Dedifferentiated amniotic fluid mesenchymal stem cell (primary cell): Measurements from ENCODE around the gene SNRNP200.
"Not testable (repeated sequence)": the region's sequence is repeated elsewhere in the genome, so short reads cannot be mapped to it uniquely, and the experiment has no call there.

Source experiments
- DNase-seq: peaks from one replicate; pipeline ENCODE4 v3.0.0-alpha.2; 2016; ENCODE audit errors: extremely low spot score

The SNRNP200 gene

GRCh38 chr2:96325041-96325883 lies 19.9 kb upstream of the SNRNP200 start, which contains the start of gene ITPRIPL1:
ITPRIPL1 (plus strand) TSS chr2:96325317; CDS start chr2:96325840, 523 bp downstream.
- DNase-seq, result no peak

- no peak for DNase-seq
Observed at GRCh38 chr2:96324721-96325040, 19.3 kb upstream of the SNRNP200 start.

GRCh38 chr2:96323849-96324248 lies 18.5 kb upstream of the SNRNP200 start:
- DNase-seq, result no peak

- no peak for DNase-seq
Observed at GRCh38 chr2:96320728-96321622, 15.6 kb upstream of the SNRNP200 start.

GRCh38 chr2:96320326-96320725 lies 15.0 kb upstream of the SNRNP200 start:
- no peak for DNase-seq

GRCh38 chr2:96319396-96319795 lies 14.1 kb upstream of the SNRNP200 start:
- no peak for DNase-seq

- DNase-seq, result no peak
Observed at GRCh38 chr2:96318723-96319122, 13.4 kb upstream of the SNRNP200 start.

GRCh38 chr2:96317584-96317997 lies 12.2 kb upstream of the SNRNP200 start:
- DNase-seq, result no peak

GRCh38 chr2:96316999-96317398 lies 11.7 kb upstream of the SNRNP200 start:
- no peak for DNase-seq

- DNase-seq, result peak; percentile 22
Observed at GRCh38 chr2:96315400-96316071, 10.2 kb upstream of the SNRNP200 start.

GRCh38 chr2:96315005-96315399 lies 9.7 kb upstream of the SNRNP200 start:
- no peak for DNase-seq

GRCh38 chr2:96308248-96308647 lies 2.9 kb upstream of the SNRNP200 start:
- DNase-seq, result no peak

GRCh38 chr2:96306370-96306769 lies 1.0 kb upstream of the SNRNP200 start:
- no peak for DNase-seq

GRCh38 chr2:96305979-96306308 lies 598 bp upstream of the SNRNP200 start:
- no peak for DNase-seq

- no peak for DNase-seq
Observed at GRCh38 chr2:96304606-96305005, 740 bp downstream of the SNRNP200 start.

- no peak for DNase-seq
Observed at GRCh38 chr2:96301865-96302264, 3.5 kb downstream of the SNRNP200 start.

GRCh38 chr2:96296925-96297324 lies 8.4 kb downstream of the SNRNP200 start:
- no peak for DNase-seq

- DNase-seq, result not testable (repeated sequence)
Observed at GRCh38 chr2:96294271-96294670, 11.1 kb downstream of the SNRNP200 start.

- DNase-seq, result no peak
Observed at GRCh38 chr2:96291751-96292150, 13.6 kb downstream of the SNRNP200 start.

GRCh38 chr2:96287273-96287856 lies 18.0 kb downstream of the SNRNP200 start:
- no peak for DNase-seq

GRCh38 chr2:96276787-96277499 lies 28.4 kb downstream of the SNRNP200 start:
- DNase-seq, result no peak
